ENCODE results near the gene NDUFAF2.
"Not testable (repeated sequence)": the region's sequence is repeated elsewhere in the genome, so short reads cannot be mapped to it uniquely, and the experiment has no call there.

The NDUFAF2 gene

GRCh38 chr5:61031301-61031700 is 86.3 kb downstream of the NDUFAF2 start:
- H3K27ac ChIP-seq, H3K4me3 ChIP-seq: not testable (repeated sequence)

- H3K4me3 ChIP-seq, result no peak overlapping the region
Observed at GRCh38 chr5:61044545-61044944, 99.5 kb downstream of the NDUFAF2 start.

DNA sequence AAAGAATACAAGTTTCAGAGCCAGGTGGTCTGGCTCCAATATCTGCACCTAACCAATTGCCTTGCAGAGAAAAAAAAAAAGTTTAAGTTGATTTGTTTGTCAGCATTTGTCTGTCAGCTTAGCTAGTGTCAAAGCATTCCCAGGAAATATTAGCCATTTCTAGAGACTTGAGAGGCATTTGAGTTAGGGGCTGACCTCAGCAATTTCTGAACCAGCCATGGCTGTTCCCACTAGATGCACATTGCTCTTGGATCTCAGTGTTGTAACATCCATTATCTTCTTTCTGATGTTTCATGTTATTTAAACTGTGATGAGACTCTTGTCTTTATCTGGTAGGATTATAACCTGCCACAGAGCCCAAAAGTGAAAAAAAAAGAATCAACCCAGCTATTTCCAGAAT is 102.3 kb downstream of the NDUFAF2 start:
- Histone ChIP-seq H3K27ac (no peak overlapping the region), H3K4me3 (no peak overlapping the region)

More at GRCh38 chr5:61044545-61044944, 99.5 kb downstream of the NDUFAF2 start:
- H3K27ac ChIP-seq, result no peak overlapping the region

DNA sequence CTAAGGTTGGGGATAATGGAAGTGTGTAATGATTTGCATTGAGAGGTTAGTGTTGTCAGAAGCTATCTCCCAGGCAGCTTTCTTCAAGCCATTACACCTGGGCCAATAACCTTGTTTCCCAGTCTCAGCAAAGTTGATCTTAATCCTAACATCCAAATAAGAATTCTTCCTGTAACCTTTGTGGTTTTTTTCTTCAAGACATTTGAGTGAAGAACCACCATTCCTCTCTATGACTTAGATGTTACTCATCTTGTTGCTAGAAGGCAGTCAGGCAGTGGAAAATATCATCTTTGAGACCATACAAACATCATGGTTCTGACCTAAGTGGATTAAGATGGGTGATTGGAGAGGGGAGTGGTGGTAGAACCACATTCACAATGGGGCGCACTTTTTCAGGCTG is 103.5 kb downstream of the NDUFAF2 start:
- Histone ChIP-seq H3K4me3 (no peak overlapping the region), H3K27ac (no peak overlapping the region)

DNA sequence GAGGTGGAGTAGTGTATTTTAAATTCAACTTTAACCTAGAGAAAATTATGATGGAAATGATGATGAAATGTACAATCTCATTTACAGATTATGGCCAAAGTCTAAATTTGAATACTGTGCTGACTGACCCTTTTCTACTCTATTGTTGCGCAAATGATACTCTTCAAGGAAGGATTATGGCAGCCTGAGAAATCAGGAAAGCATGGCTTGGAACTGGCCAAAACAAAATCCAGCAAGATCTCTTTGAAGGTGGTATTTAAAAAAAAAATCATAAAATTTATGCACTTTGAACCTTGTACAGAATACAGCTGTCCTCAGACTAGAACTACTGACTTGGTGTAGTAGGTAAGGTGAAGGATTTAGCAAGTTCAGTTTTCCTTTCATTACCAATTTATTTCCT is 105.3 kb downstream of the NDUFAF2 start:
- Histone ChIP-seq H3K4me3 (no peak overlapping the region), H3K27ac (no peak overlapping the region)

GRCh38 chr5:61051267-61051666 is 106.3 kb downstream of the NDUFAF2 start:
- Histone ChIP-seq H3K4me3 (no peak overlapping the region), H3K27ac (no peak overlapping the region)

- H3K27ac ChIP-seq, result no peak overlapping the region
- H3K4me3 ChIP-seq, result no peak overlapping the region
Observed at GRCh38 chr5:61052882-61053281, 107.9 kb downstream of the NDUFAF2 start.

DNA sequence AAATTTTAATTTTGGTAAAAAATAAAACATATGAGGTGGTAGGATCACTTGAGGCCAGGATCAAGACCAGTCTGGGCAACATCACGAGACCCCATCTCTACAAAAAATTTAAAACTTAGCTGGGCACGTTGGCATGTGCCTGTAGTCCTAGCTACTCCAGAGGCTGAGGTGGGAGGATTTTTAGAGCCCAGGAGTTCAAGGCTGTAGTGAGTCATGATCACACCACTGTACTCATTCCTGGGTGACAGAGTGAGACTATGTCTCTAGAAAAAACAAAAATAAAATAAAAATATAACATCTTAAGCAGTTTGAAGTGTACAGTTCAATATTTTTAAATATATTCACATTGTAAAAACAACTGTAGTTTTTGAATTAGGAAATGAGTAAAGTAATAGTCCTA is 108.9 kb downstream of the NDUFAF2 start:
- no peak overlapping the region for H3K27ac ChIP-seq
- no peak overlapping the region for H3K4me3 ChIP-seq

DNA sequence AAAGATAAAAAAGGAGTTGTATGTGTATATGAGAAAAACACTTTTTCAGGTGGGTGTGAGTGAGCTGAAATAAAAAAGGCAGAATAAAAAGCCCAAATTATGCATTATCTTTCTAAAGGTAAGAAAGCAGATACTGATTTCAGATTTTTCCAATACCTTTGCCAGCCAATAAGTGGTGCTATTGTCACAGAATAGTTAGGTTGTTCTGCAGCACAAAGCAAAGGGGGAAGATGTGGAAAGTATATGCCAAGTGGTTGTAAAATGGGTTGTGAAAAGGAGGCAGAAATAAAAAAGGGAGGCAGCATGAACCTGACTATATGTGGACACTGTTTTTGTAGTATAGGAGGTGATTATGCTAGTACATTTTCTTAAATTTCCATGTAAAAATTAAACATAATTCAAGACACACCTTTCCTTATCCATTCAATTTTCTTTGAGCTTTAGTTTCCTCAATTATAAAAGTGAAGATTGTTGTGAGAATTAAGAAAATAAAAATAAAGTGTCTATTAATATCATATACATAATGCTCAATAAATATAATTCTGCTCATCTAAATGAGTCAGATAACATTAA is 110.5 kb downstream of the NDUFAF2 start:
- Histone ChIP-seq H3K27ac (no peak overlapping the region), H3K4me3 (no peak overlapping the region)

DNA sequence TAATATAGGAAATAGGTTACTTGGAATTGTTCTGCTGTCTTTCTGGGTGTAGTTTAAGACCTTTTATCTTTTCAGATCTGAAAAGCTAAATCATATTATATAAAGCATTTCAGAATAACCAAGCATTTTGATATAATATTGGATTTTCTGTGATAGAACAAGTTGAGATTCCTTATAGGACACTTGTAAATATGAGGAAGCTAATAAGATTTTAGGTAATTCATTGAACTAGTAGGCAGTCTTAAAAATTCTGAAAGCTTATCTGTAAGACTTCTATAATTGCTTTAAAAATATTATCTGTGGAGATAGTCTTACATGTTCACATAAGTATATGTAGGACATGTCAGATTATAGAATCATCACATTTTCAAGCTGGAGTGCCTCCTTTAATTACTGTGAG is 114.5 kb downstream of the NDUFAF2 start:
- no peak overlapping the region for H3K4me3 ChIP-seq
- H3K27ac ChIP-seq, result no peak overlapping the region

GRCh38 chr5:61069150-61069549 is 124.1 kb downstream of the NDUFAF2 start:
- Histone ChIP-seq H3K4me3 (no peak overlapping the region), H3K27ac (no peak overlapping the region)

- H3K4me3 ChIP-seq, result no peak overlapping the region
- H3K27ac ChIP-seq, result no peak overlapping the region
Observed at GRCh38 chr5:61071526-61071925, 126.5 kb downstream of the NDUFAF2 start.

DNA sequence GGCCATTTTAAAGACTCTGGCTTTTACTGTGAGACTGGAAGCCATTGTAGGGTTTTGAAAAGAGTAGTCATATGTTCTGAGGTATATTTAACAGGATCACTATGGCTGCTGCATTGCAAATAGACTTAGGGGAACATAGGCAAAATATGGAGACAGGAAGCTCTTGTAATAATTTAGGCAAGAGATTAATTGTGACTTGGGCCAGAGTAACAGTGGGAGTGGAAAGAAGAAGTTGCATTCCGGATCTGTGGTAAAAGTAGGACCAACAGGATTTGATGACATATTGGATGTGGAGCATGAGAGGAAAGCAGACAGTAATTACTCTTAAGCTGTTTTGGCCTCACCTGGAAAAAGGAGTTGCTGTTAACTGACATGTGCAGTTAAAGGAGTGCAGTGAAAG is 131.6 kb downstream of the NDUFAF2 start:
- H3K27ac ChIP-seq, result no peak overlapping the region
- no peak overlapping the region for H3K4me3 ChIP-seq

DNA sequence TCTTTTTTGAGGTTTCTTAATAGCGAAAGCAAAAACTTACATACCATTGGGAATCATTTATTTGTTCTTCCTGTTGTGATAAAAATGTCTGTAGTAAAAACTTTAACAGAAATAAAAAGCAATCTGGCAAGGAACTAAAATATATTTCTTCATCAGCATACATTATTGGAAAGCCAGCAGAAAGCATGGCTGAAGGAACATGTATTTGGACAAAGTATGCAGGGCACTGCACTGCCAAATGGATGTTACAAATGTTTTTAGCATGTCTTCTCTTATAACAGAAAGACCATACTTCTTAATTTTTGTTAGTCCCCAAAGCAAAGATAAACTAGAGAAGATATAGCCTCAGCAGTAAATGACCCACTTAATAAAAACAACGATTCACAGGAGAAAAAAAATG is 136.7 kb downstream of the NDUFAF2 start:
- Histone ChIP-seq H3K27ac (no peak overlapping the region), H3K4me3 (no peak overlapping the region)

GRCh38 chr5:61082516-61083280 is 137.7 kb downstream of the NDUFAF2 start:
- no peak overlapping the region for H3K4me3 ChIP-seq
- H3K27ac ChIP-seq, result no peak overlapping the region

- no peak overlapping the region for H3K4me3 ChIP-seq
- no peak overlapping the region for H3K27ac ChIP-seq
Observed at GRCh38 chr5:61084658-61085057, 139.7 kb downstream of the NDUFAF2 start.

GRCh38 chr5:61085885-61086284 is 140.9 kb downstream of the NDUFAF2 start:
- no peak overlapping the region for H3K27ac ChIP-seq
- no peak overlapping the region for H3K4me3 ChIP-seq

GRCh38 chr5:61087921-61088320 is 142.9 kb downstream of the NDUFAF2 start:
- H3K27ac ChIP-seq, result no peak overlapping the region
- H3K4me3 ChIP-seq, result no peak overlapping the region

DNA sequence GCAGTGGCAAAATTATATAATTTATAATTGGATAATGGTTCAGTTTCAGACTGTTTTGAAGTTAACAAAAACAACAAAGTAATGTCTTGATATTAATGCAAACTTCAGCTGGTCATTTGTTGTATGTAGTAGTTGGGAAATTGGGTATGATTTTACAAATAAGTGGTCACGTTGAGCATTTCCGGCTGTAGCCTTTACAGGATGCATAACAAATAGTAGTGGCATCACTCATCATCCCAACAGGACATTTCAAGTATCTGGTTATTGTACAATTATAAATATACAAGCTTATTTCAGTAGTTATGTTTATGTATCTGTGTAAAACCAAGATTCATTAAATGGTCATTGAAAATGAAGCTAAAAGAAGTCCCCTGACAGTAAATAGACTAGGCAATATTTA is 144.3 kb downstream of the NDUFAF2 start:
- Histone ChIP-seq H3K27ac (no peak overlapping the region), H3K4me3 (no peak overlapping the region)

GRCh38 chr5:61093046-61093771 is 148.2 kb downstream of the NDUFAF2 start:
- H3K4me3 ChIP-seq, H3K27ac ChIP-seq: not testable (repeated sequence)

GRCh38 chr5:61097465-61097864 is 152.5 kb downstream of the NDUFAF2 start:
- no peak overlapping the region for H3K27ac ChIP-seq
- no peak overlapping the region for H3K4me3 ChIP-seq
